Ovary (tissue), 9 donors: Measurements from ENCODE around the gene NFIC. TPM values are rescaled to one million over a fixed set of nuclear protein-coding genes. Genes with fewer than 3 reads are reported as not detected.

Source experiments
- DNase-seq, 5 donors: peaks; one replicate each; pipeline ENCODE4 v3.0.0-alpha.2; 2019 to 2020
- H3K27ac ChIP-seq, 2 donors: fragments of 200-600 bp; one replicate each; pipeline versions ENCODE4 v1.5.1 to v1.8.0; 2019 to 2022
- H3K27me3 ChIP-seq: fragments of 200-600 bp; one replicate; pipeline ENCODE4 v1.8.0; 2022
- H3K36me3 ChIP-seq: fragments of 200-600 bp; sonication (generic); one replicate; pipeline ENCODE4 v1.5.1; 2019
- H3K4me1 ChIP-seq: one replicate; pipeline ENCODE4 v1.8.1; 2013; ENCODE audit warnings: mild to moderate bottlenecking, moderate library complexity; ENCODE audit not compliant: insufficient read depth
- H3K4me3 ChIP-seq: fragments of 200-600 bp; sonication (generic); one replicate; pipeline ENCODE4 v1.5.1; 2017
- H3K9me3 ChIP-seq, 2 donors: fragments of 200-600 bp in 1 of 2; sonication (generic) in 1 of 2; one replicate each; pipeline versions ENCODE4 v1.5.1 to v1.8.1; 2013 to 2019; ENCODE audit warnings: mild to moderate bottlenecking in 1 of 2, moderate library complexity in 1 of 2
- EP300 ChIP-seq: sonication (generic); formaldehyde crosslinking; IDR thresholded peaks from one replicate; pipeline ENCODE4 v1.6.1; 2017; ENCODE audit warnings: antibody characterized with exemption
- POLR2A ChIP-seq: fragments of 450-650 bp; IDR thresholded peaks from one replicate; pipeline ENCODE4 v1.6.1; 2017; ENCODE audit warnings: antibody characterized with exemption, mild to moderate bottlenecking, moderate library complexity
- WGBS, 3 donors: extraction: QIAGEN DNeasy Blood & Tissue Kit in 1 of 3; methylation state at CpG; one replicate each; pipeline versions ENCODE4 v1.1.5 to v1.1.7; 2013 to 2017; 5-methylcytosine and 5-hydroxymethylcytosine counted together
- intact Hi-C, 4 donors: fragments of 100-400 bp; cut with DNase I; formaldehyde crosslinking; loops; one replicate each; pipeline versions ENCODE4 v1.11.0 to v1.15.1; 2022 to 2023
- polyA plus RNA-seq, 2 donors: library from polyadenylated mRNA; stranded (reverse); fragments of 200-250 nt in 1 of 2; fragments of 350-450 nt in 1 of 2; fragmentation: Illumina TruSeq in 1 of 2; extraction: RNeasy Lipid Tissue Mini Kit (QIAGEN cat#74804) in 1 of 2; gene quantifications; one replicate each; pipeline ENCODE4 v1.2.3, GENCODE V29; 2013 to 2014
- total RNA-seq, 7 donors: library from RNA; depleted of rRNA in 2 of 7; stranded (reverse); fragments of >200 nt in 2 of 7; fragmentation: NEBNext Ultra II Directional in 3 of 7; extraction: Animal tissue kit (Norgen Biotek cat#: 25700) in 3 of 7; gene quantifications; one replicate each; pipeline versions ENCODE4 v1.1.0 to v1.2.4, GENCODE V29; 2016 to 2023
- TF ChIP-seq, protein P1 (sequence below), 3 donors: fragments of 450-650 bp in 2 of 3; fragments of 200-600 bp in 1 of 3; IDR thresholded peaks; one replicate each; pipeline versions ENCODE4 v1.5.1 to v1.8.0; 2016 to 2022; ENCODE audit warnings: antibody characterized with exemption in 3 of 3, mild to moderate bottlenecking in 1 of 3
- donor health status: DM: no; HTN: no; CAD: no; lungs with moderate emphysema.
- donor health status: DM: no; HTN: no; CAD: no.
- donor health status: Bipolar disorder and iron deficiency.
- donor health status: DM: yes; HTN: yes; CAD: no.
- donor health status: DM: no; HTN: no; CAD: no.
- donor health status: DM: yes; HTN: yes; CAD: no.

NFIC gene
- total and polyA plus RNA-seq, 9 donors, result 31.9 to 345 (median 250) TPM

DNA sequence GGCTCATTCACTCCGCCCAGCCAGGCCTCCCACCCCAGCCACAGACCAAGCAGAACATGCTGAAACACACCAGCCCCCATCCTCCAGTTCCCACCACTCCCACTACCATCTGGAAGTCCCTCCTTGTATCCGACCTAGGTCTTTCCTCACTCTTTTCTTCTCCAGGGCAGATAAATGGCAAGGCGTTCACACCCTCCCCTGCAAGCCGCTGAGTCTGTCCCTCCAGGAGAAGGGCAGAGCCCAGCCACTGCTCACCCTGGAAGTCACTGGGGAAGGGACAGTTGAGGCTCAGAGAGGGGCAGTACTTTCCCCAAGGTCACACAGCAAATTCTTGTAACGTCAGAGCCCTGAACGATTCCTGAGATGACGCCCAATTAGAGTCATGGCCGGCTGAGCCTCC lies 45.5 kb upstream of the NFIC start:
- no peak overlapping the region for H3K27ac ChIP-seq
- H3K9me3 ChIP-seq, result no peaks in the 10 kb centered on the region
- no peaks in the 10 kb centered on the region for H3K4me1 ChIP-seq
- H3K36me3 ChIP-seq, result no peaks in the 10 kb centered on the region
- H3K4me3 ChIP-seq, result no peak overlapping the region
- intact Hi-C loops, result loop anchor here in 2 of 4 donors (5.0 to 10.0 kb wide), 2 partner anchors 161 to 294 kb away; partner anchors contain the start of genes SMIM24 (in 1 of the 2) and SMIM44 (in 1 of the 2)
- no peak for DNase-seq
- TF ChIP-seq EP300 (no peak), POLR2A (no peak)
- TF ChIP-seq, protein P1, sequence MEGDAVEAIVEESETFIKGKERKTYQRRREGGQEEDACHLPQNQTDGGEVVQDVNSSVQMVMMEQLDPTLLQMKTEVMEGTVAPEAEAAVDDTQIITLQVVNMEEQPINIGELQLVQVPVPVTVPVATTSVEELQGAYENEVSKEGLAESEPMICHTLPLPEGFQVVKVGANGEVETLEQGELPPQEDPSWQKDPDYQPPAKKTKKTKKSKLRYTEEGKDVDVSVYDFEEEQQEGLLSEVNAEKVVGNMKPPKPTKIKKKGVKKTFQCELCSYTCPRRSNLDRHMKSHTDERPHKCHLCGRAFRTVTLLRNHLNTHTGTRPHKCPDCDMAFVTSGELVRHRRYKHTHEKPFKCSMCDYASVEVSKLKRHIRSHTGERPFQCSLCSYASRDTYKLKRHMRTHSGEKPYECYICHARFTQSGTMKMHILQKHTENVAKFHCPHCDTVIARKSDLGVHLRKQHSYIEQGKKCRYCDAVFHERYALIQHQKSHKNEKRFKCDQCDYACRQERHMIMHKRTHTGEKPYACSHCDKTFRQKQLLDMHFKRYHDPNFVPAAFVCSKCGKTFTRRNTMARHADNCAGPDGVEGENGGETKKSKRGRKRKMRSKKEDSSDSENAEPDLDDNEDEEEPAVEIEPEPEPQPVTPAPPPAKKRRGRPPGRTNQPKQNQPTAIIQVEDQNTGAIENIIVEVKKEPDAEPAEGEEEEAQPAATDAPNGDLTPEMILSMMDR (IDR thresholded peaks at IDR 0.05), result no peak
- 40 to 55% (median 53%) methylated on average over 8 of the region's 8 CpGs for WGBS, 3 donors
- no peaks in the 10 kb centered on the region for H3K27me3 ChIP-seq

DNA sequence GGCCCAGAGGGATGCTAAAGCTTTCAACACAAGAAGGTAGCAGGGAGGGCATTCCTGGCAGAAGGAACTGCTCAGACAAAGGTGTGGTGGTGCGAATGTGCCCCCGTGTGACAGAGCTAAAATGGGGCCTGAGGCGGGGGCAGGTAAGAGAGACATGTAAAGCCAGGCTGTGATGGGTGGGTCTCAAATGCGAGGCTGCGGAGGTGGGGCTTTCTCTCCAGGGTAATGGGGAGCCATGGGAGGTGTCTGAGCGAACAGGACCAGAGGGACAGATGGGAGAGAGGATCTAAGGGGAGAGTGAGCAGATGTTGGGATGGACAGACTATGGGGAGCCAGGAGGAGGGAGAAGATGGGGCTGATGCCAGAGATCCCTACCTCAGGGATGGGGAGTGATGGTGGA lies 44.7 kb upstream of the NFIC start:
- WGBS, 3 donors, result 56 to 63% (median 62%) methylated on average over 6 of the region's 6 CpGs
- no peak for DNase-seq
- intact Hi-C loops, result loop anchor here in 2 of 4 donors (5.0 to 10.0 kb wide), 2 partner anchors 161 to 293 kb away; partner anchors contain the start of genes SMIM24 (in 1 of the 2) and SMIM44 (in 1 of the 2)

DNA sequence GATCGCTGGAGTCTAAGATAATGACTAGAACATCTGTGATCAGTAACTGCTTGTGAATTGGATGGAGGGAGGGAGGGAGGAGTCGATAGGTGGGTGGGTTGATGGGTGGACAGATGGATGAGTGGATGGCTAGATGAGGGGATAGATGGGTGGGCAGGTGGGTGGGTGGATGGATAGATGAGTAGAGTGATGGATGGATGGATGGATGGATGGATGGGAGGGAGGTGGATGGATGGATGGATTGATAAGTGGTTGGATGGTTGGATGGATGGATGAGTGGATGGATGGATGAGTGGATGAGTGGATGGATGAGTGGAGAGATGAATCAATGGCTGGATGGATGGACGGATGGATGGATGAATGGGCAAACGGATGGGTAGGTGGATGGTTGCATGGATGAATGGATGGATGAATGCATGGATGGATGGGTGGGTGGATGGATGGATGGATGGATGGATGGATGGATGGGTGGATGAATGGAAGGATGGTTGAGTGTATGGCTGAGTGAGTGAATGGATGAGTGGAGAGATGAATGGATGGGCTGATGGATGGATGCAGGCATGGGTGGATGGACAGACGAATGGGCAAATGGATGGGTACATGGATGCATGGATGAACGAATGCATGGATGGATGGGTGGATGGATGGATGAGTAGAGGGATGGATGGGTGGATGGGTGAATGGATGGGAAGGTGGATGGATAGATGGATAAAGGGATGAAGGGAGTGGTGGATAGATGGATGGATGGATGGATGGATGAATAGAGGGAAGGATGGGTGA lies 44.0 kb upstream of the NFIC start:
- intact Hi-C loops, result loop anchor here in 2 of 4 donors (5.0 to 10.0 kb wide), 2 partner anchors 160 to 292 kb away; partner anchors contain the start of genes SMIM24 (in 1 of the 2) and SMIM44 (in 1 of the 2)
- TF ChIP-seq, protein P1 (IDR thresholded peaks at IDR 0.05), result no peak
- TF ChIP-seq EP300 (no peak), POLR2A (no peak)
- no peak for DNase-seq
- WGBS, 3 donors, result 73 to 86% (median 75%) methylated on average over 6 of the region's 6 CpGs
- Histone ChIP-seq H3K27ac (no peak overlapping the region), H3K36me3 (no peaks in the 10 kb centered on the region), H3K4me3 (no peak overlapping the region), H3K9me3 (no peaks in the 10 kb centered on the region), H3K4me1 (no peaks in the 10 kb centered on the region), H3K27me3 (no peaks in the 10 kb centered on the region)

More for the DNA sequence above, 44.7 kb upstream of the NFIC start:
- Histone ChIP-seq H3K27ac (no peak overlapping the region), H3K4me3 (no peak overlapping the region), H3K4me1 (no peaks in the 10 kb centered on the region), H3K27me3 (no peaks in the 10 kb centered on the region), H3K9me3 (no peaks in the 10 kb centered on the region), H3K36me3 (no peaks in the 10 kb centered on the region)
- TF ChIP-seq, protein P1 (IDR thresholded peaks at IDR 0.05), result no peak
- TF ChIP-seq POLR2A, result no peak
- no peak for TF ChIP-seq EP300

DNA sequence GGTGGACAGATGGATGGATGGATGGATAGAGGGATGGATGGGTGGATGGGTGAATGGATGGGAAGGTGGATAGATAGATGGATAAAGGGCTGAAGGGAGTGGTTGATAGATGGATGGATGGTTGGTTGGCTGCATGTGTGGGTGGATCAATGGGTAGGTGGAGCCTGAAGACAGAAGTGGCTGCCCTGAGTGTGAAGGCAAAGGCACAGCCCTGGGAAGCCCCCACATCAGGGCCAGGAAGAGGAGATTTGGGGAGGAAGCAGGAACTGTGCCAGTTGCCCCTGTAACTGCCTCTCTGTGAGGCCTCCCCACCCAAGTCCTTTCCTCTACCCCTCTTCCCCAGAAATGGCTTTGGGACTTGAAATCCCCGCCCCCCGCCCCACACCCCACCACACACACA lies 43.4 kb upstream of the NFIC start:
- TF ChIP-seq, protein P1 (IDR thresholded peaks at IDR 0.05), result no peak
- no peak for TF ChIP-seq EP300
- no peak overlapping the region for H3K4me3 ChIP-seq
- intact Hi-C loops, result loop anchor here in 2 of 4 donors (5.0 to 10.0 kb wide), 2 partner anchors 159 to 292 kb away; partner anchors contain the start of genes SMIM24 (in 1 of the 2) and SMIM44 (in 1 of the 2)
- no peaks in the 10 kb centered on the region for H3K36me3 ChIP-seq
- 21 to 49% (median 43%) methylated on average over 2 of the region's 2 CpGs for WGBS, 3 donors
- H3K27ac ChIP-seq, result no peak overlapping the region
- no peaks in the 10 kb centered on the region for H3K4me1 ChIP-seq
- H3K9me3 ChIP-seq, result no peaks in the 10 kb centered on the region
- no peak for DNase-seq
- no peaks in the 10 kb centered on the region for H3K27me3 ChIP-seq
